K562 (cell line): ENCODE data around the gene LDB2. TPM values are rescaled to one million over a fixed set of nuclear protein-coding genes. Genes with fewer than 3 reads are reported as not detected.

ENCODE experiments used
- CREB1 ChIP-seq, 2 experiments: sonication (generic) in 1 of 2; formaldehyde crosslinking in 1 of 2; IDR thresholded peaks; 2 replicates each; pipeline versions ENCODE4 v1.6.1 to v1.8.0; 2012 to 2022; ENCODE audit warnings: inconsistent platforms in 1 of 2, mild to moderate bottlenecking in 1 of 2, missing genetic modification reagents in 1 of 2, moderate library complexity in 1 of 2
- CTCFL ChIP-seq: IDR thresholded peaks from 2 replicates; pipeline ENCODE4 v1.6.1; 2011; ENCODE audit warnings: borderline replicate concordance, low read depth, mild to moderate bottlenecking, moderate library complexity, low read length; ENCODE audit not compliant: insufficient read depth, poor library complexity, severe bottlenecking
- FOXP1 ChIP-seq: sonication (generic); formaldehyde crosslinking; IDR thresholded peaks from 2 replicates; pipeline ENCODE4 v1.8.0; 2022; ENCODE audit warnings: mild to moderate bottlenecking, missing genetic modification reagents
- NR2C1 ChIP-seq, 2 experiments: fragments of 450-650 bp; IDR thresholded peaks; 2 replicates each; pipeline ENCODE4 v1.6.1; 2017; ENCODE audit warnings: mild to moderate bottlenecking in 2 of 2, antibody characterized with exemption in 1 of 2, inconsistent platforms in 1 of 2, missing compliant biosample characterization in 1 of 2, missing genetic modification characterization in 1 of 2
- RBM15 ChIP-seq: fragments of 200-400 bp; formaldehyde crosslinking; IDR thresholded peaks from 2 replicates; pipeline ENCODE4 v1.6.1; 2018; ENCODE audit warnings: mild to moderate bottlenecking, low read length, moderate library complexity; ENCODE audit not compliant: insufficient read depth
- TSC22D4 ChIP-seq: fragments of 450-650 bp; IDR thresholded peaks from 2 replicates; pipeline ENCODE4 v1.6.1; 2016; ENCODE audit warnings: missing genetic modification characterization, missing biosample characterization, control low read depth
- ZNF696 ChIP-seq: fragments of 250-450 bp; sonication (Bioruptor Pico); conservative IDR thresholded peaks from 2 replicates; pipeline ENCODE4 v1.4.0; 2020; ENCODE audit warnings: mild to moderate bottlenecking, moderate library complexity
- polyA plus RNA-seq, 8 experiments: library from polyadenylated mRNA; depleted of rRNA in 4 of 8; stranded (reverse) in 5 of 8; unstranded in 3 of 8; fragments of >200 nt; fragmentation: Nextera tagmentation in 2 of 8; fragmentation: Illumina TruSeq in 1 of 8; extraction: Ambion mirVana in 2 of 8; extraction: Trizol in 1 of 8; gene quantifications; 2 replicates each; pipeline versions ENCODE4 v1.2.1 to v1.2.3, GENCODE V29; 2011 to 2014; ENCODE audit warnings: inconsistent platforms in 1 of 8, missing spikeins in 1 of 8
- total RNA-seq, 7 experiments: library from RNA; depleted of rRNA in 6 of 7; stranded (reverse); fragments of >200 nt in 6 of 7; fragmentation: Illumina TruSeq in 2 of 7; extraction: Trizol in 2 of 7; gene quantifications; 2 replicates each; pipeline versions ENCODE4 v1.2.1 to v1.2.3, GENCODE V29; 2011 to 2021; ENCODE audit warnings: low replicate concordance in 1 of 7
- TF ChIP-seq, protein P1 (sequence below): fragments of 450-650 bp; IDR thresholded peaks from 2 replicates; pipeline ENCODE4 v1.6.1; 2017; ENCODE audit warnings: antibody characterized with exemption, mild to moderate bottlenecking
- TF ChIP-seq, protein P2 (sequence below): fragments of 450-650 bp; IDR thresholded peaks from 2 replicates; pipeline ENCODE4 v1.6.1; 2014; ENCODE audit warnings: low read depth, mild to moderate bottlenecking, moderate library complexity, borderline replicate concordance

Gene LDB2
- total and polyA plus RNA-seq, 9 of the 15 experiments (the other 6 are each of a cell fraction or from before 2014, with no cell fraction given), result 0.10 to 0.20 TPM; not detected in 7

- TF ChIP-seq, protein P1, sequence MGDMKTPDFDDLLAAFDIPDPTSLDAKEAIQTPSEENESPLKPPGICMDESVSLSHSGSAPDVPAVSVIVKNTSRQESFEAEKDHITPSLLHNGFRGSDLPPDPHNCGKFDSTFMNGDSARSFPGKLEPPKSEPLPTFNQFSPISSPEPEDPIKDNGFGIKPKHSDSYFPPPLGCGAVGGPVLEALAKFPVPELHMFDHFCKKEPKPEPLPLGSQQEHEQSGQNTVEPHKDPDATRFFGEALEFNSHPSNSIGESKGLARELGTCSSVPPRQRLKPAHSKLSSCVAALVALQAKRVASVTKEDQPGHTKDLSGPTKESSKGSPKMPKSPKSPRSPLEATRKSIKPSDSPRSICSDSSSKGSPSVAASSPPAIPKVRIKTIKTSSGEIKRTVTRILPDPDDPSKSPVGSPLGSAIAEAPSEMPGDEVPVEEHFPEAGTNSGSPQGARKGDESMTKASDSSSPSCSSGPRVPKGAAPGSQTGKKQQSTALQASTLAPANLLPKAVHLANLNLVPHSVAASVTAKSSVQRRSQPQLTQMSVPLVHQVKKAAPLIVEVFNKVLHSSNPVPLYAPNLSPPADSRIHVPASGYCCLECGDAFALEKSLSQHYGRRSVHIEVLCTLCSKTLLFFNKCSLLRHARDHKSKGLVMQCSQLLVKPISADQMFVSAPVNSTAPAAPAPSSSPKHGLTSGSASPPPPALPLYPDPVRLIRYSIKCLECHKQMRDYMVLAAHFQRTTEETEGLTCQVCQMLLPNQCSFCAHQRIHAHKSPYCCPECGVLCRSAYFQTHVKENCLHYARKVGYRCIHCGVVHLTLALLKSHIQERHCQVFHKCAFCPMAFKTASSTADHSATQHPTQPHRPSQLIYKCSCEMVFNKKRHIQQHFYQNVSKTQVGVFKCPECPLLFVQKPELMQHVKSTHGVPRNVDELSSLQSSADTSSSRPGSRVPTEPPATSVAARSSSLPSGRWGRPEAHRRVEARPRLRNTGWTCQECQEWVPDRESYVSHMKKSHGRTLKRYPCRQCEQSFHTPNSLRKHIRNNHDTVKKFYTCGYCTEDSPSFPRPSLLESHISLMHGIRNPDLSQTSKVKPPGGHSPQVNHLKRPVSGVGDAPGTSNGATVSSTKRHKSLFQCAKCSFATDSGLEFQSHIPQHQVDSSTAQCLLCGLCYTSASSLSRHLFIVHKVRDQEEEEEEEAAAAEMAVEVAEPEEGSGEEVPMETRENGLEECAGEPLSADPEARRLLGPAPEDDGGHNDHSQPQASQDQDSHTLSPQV, result no peak
- no peak for TF ChIP-seq CTCFL
- TF ChIP-seq FOXP1, result no peak
- no peak for TF ChIP-seq NR2C1 (IDR thresholded peaks at IDR 0.05)
- TF ChIP-seq NR2C1 (tag; IDR thresholded peaks at IDR 0.05), result no peak
- TF ChIP-seq, protein P2, sequence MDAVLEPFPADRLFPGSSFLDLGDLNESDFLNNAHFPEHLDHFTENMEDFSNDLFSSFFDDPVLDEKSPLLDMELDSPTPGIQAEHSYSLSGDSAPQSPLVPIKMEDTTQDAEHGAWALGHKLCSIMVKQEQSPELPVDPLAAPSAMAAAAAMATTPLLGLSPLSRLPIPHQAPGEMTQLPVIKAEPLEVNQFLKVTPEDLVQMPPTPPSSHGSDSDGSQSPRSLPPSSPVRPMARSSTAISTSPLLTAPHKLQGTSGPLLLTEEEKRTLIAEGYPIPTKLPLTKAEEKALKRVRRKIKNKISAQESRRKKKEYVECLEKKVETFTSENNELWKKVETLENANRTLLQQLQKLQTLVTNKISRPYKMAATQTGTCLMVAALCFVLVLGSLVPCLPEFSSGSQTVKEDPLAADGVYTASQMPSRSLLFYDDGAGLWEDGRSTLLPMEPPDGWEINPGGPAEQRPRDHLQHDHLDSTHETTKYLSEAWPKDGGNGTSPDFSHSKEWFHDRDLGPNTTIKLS, result no peak
- no peak for TF ChIP-seq TSC22D4 (tag)
- TF ChIP-seq RBM15, result no peak
- no peak for TF ChIP-seq CREB1 (IDR thresholded peaks at IDR 0.05)
- no peak for TF ChIP-seq CREB1 (CRISPR knock-in tag; IDR thresholded peaks at IDR 0.05)
- no peak for TF ChIP-seq ZNF696 (CRISPR knock-in tag)
Measured at GRCh38 chr4:16685536-16685935, 212.9 kb downstream of the LDB2 start (continued).
